Measurements from ENCODE around the gene SMU1.
A peak's percentile ranks its signal among the peaks of the same experiment; 100 is the strongest.

SMU1 gene

DNA sequence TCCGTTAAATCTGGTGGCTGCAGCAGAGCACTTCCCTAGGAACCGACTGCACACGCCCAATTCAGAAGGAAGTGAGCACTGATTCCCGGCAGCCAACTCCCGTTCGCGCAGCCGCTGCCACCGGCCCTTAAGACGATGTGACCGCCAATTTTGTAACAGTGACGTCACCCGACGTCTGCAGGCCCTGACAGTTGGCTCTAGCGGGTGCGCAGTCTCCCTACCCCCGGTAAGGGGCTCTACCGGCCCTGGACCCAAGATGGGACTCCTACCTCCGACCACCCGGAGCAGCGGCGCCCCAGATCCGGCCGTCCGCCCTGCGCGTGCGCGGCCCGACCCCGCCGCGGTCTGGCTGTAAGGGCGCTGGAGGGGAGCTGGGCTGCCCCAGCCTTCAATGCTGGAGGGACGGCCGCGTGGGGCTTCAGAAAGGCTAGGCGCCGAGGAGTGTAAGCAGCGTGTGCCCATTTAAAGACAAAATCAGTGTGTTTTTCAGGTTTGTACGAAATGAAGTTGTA, 32.3 kb downstream of the SMU1 start:
- DNase-seq, result peak; percentile 83

DNA sequence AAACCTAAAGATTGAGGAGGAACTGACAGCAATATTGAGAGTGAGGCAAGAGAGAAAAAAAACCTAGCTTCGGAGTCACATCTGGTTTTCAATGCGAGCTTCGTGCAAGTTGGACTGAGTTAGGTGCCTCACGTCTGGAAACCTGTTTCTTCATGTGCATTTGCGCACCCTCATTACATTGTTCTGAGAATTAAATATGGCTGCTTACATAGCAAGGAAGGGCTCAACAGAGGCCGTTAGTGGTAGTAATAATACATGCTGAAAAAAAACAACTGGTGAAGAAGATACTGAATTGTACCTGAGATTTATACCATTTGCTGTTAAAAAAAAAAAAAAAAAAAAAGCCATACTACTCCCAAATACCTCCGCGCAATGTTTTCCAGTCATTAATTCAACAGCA, 32.8 kb downstream of the SMU1 start:
- DNase-seq, result no peak

DNA sequence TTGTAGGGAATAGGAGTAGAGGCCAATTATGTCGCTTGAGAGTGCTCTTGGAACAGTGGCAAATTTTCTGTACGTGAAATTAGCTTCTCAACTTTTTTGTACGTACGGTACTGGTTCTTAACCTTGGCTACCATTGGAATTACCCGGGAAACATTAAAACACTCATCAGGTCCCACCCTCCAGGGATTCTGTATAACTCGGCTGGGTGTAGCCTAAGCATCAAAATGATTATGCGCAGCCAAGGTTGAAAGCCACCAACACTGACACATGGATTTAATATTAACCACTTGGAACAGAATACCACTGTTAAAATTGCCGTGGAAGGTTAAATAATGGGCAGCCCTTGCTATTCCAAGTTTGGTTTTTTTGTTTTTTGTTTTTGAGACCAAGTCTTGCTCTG, 34.0 kb downstream of the SMU1 start:
- no peak for DNase-seq

DNA sequence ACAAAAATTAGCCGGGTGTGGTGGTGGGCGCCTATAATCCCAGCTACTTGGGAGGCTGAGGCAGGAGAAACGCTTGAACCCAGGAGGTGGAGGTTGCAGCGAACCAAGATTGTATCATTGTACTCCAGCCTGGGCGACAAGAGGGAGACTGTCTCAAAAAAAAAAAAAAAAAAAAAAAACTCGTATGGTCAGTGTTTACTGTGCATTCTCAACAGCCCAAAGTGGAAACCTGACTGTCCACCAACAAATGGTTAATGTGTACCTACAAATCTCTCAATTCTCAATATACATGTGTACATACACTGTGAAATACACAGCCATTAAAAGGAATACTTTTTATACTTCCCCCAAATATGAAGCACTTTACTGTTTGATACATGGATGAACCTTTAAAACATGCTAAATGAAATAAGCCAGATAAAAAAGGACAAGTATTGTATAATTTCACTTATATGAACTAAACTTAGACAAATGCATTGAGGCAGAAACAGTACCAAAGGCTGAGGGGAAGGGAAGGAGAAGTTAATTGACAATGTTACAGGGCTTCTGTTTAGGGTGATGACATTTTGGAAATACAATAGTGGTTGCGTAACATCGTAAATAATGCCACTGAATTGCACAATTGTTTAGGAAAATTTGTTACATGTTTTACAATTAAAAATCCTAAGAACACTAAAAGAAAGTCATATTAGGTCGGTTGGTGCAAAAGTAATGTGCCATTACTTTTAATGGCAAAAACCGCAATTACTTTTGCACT, 34.9 kb downstream of the SMU1 start:
- DNase-seq, result no peak

DNA sequence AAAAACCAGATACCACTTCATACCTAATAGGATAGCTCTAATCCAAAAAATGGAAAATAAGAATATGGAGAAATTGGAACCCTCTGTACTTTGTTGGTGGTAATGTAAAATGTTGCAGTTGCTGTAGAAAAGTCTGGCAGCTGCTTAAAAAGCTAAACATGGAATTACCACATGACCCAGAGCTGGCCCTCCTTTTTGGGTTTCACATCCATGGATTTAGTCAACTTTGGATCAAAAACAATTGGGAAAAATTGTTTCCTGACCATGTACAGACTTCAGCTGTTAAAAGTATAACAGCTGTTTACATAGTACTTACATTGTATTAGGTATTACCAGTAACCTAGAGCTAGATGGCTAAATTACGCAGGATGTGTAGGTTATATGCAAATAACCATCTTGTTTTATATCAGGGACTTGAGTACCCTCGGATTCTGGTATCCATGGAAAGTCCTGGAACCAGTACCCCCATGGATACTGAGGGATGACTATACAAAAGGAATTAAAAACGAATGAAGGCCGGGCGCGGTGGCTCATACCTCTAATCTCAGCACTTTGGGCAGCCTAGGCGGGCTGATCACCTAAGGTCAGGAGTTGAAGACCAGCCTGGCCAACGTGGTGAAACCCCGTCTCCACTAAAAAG, 35.6 kb downstream of the SMU1 start:
- no peak for DNase-seq

DNA sequence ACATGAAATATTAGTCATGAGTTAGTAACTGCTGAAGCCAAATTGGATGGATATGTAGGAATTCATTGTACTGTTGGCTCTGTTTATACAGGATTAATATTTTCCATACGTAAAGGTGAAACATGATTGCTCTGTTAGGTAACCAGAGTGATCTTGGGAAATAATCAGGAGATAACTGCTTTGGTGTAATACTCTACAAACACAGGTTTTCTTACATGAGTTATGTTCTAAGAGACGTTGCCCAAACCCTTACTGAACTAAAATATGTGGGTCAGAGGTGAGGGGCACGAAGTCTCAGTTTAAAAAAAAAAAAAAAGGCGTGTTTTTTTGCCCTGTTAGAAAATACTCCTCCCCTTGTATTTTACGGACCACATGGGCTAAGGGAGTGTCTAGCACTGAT, 43.6 kb downstream of the SMU1 start:
- DNase-seq, result no peak

GRCh38 chr9:33032292-33032691, 44.2 kb downstream of the SMU1 start:
- no peak for DNase-seq

- no peak for DNase-seq
These were observed 46.2 kb downstream of the SMU1 start for GRCh38 chr9:33030285-33030684.

- no peak for DNase-seq
These were observed 47.2 kb downstream of the SMU1 start for GRCh38 chr9:33029231-33029786.

- peak; percentile 81 for DNase-seq
These were observed 50.7 kb downstream of the SMU1 start for GRCh38 chr9:33025572-33026342.

DNA sequence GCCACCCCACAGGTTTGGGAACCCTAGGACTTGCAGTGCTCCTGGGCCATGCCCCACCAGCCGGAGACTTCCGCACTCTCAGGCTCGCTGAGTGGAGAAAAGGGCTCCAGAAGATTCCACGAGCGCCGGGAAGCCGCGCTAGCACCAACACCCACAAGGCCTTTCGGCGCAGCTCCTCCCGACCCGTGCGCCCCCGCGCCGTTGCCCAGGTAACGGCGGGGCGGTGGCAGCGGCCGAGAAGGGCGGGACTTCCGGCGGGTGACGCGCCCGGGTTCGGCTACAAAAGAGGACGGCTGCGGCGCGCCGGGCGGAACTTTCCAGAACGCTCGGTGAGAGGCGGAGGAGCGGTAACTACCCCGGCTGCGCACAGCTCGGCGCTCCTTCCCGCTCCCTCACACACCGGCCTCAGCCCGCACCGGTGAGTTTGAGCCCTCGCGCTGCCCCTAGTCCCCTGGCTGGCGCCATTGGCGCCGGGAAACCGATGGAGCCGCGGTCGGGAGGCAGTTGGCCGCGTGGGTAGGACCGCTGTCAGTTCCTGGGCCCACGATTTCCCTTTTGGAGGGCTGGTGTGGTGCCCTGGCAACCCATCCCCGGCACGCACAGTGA, 51.4 kb downstream of the SMU1 start, which contains the start of gene DNAJA1:
TSS of gene DNAJA1 (plus strand) at position 308 of the 606 bp plus-strand sequence. CDS start 1,212 bp downstream, outside the sequence.
- DNase-seq, result peak; percentile 91

GRCh38 chr9:33024126-33024965, 52.1 kb downstream of the SMU1 start:
- DNase-seq, result no peak

DNA sequence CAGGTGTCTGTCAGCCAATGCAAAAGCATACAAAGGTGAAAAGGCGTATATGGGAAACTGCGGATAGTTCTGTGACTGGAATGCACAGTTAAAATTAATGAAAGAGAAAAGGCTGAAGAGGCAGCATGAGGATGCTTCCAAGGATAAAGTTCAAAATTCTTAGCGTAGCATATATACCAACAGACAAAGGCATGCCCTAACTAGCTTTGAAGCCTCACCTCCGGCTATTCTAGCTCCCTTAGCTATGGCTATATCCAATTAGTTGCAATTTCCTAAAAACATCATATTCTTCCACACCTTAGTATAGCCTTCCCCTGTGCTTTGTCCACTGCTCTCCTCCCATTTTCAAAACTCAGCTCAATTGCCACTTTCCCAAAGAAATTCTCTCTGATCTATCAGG, 52.8 kb downstream of the SMU1 start:
- no peak for DNase-seq

GRCh38 chr9:33022755-33023154, 53.7 kb downstream of the SMU1 start:
- DNase-seq, result no peak

DNA sequence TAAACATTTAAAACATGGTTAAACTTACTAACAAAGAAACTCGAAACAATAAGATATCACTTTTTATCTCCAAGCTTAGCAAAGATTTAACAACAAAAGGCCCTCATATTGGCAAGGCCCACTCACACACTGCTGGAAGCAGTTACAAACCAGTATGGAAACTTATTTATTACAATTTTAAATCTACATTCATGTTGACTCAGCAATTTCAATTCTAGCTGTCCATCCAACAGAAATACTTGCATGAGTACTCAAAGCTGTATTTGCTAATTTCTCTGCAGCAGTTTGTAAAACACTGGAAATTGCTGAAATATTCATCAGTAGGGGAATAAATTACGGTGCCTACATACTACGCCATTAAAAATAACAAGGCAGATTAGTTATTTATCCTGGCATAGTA, 54.2 kb downstream of the SMU1 start:
- DNase-seq, result no peak

DNA sequence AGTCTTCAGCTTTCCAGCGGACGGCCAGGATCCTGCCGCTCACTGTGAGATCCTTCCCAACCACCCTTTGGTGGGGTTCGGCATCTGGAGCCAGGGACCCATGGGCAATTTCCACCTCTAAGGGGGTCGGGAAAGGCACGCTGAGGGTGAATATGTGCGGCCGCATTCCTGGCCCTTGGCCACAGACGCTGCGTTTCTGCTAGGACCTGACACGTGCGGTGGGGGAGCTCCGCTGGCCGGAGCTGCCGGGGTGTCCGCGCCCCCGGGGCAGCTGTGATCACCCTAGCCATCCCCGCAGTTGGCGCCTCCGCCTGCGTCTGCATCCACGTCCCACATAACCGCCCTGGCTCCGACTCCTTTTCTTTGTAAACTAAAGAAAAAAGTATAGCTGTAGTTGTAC, 56.7 kb downstream of the SMU1 start:
- DNase-seq, result no peak

DNA sequence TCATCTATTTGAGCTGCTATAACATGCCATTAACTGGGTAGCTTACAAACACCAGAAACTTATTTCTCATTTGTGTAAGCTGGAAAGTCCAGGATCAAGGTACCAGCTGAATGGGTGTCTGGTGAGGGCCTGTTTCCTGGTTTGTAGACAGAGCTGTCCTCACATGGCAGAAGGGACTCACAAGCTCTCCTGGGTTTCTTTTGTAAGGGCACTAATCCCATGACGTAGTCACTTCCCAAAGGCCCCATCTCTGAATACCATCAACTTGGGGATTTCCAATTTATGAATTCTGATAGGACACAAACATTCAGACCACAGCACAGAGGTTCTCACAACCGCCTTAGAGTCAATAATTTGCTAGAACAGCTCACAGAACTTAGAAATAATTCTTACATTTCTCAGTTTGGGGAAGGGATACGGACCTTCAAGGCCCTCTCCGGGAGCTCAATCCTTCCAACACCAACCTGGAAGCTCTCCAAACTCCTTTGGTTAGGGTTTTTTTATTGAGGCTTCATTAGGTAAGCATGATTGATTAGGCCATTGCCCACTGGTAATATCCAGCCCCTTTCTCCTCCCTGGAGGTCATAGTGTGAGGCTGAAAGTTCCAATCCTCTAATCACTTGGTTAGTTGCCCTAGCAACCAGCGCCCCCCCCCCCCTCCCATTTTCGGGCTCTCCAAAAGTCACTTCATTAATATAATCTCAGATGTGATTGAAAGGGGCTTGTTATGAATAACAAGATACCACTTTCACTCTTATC, 59.0 kb downstream of the SMU1 start:
- DNase-seq, result no peak

DNA sequence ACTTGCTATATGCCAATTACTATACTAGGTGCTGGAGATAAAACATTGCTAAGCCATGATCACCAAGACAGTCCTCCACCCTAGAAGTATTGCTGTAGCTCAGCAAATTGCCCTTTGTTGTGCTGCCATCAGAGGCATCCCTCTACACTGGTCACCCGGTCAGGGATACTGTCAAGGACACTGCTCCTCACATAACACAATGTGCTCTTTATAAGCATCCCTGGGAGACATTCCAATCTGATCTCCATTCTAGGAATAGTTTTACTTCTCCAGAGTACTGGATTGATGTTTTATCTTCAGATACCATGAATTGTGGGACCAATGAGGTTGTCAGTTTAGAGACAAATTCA, 61.8 kb downstream of the SMU1 start:
- DNase-seq, result no peak

GRCh38 chr9:33013962-33014664, 62.4 kb downstream of the SMU1 start:
- DNase-seq, result no peak

GRCh38 chr9:33012328-33013069, 64.0 kb downstream of the SMU1 start:
- DNase-seq, result no peak
